ENCODE results near the gene AGBL3.

Gene AGBL3

GRCh38 chr7:135154734-135155133, 168.4 kb downstream of the AGBL3 start:
- DNase-seq (ENCODE audit: low read depth) = no peak
- no peak overlapping the region for H3K4me3 ChIP-seq (ENCODE audit: low read depth, low read length)
- TF ChIP-seq MAX (IDR thresholded peaks at IDR 0.05; ENCODE audit: low read depth, low read length) (no peak), POLR2A (IDR thresholded peaks at IDR 0.05; ENCODE audit: extremely low read depth, insufficient read length) (no peak), MYC (IDR thresholded peaks at IDR 0.05; ENCODE audit: low read depth, low read length) (no peak)
- TF ChIP-seq, protein P1, sequence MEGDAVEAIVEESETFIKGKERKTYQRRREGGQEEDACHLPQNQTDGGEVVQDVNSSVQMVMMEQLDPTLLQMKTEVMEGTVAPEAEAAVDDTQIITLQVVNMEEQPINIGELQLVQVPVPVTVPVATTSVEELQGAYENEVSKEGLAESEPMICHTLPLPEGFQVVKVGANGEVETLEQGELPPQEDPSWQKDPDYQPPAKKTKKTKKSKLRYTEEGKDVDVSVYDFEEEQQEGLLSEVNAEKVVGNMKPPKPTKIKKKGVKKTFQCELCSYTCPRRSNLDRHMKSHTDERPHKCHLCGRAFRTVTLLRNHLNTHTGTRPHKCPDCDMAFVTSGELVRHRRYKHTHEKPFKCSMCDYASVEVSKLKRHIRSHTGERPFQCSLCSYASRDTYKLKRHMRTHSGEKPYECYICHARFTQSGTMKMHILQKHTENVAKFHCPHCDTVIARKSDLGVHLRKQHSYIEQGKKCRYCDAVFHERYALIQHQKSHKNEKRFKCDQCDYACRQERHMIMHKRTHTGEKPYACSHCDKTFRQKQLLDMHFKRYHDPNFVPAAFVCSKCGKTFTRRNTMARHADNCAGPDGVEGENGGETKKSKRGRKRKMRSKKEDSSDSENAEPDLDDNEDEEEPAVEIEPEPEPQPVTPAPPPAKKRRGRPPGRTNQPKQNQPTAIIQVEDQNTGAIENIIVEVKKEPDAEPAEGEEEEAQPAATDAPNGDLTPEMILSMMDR (IDR thresholded peaks at IDR 0.05; ENCODE audit: low read depth, low read length) = no peak

GRCh38 chr7:135156290-135156689, 170.0 kb downstream of the AGBL3 start:
- DNase-seq (ENCODE audit: low read depth) = no peak
- TF ChIP-seq POLR2A (IDR thresholded peaks at IDR 0.05; ENCODE audit: extremely low read depth, insufficient read length) = no peak
- no peak for TF ChIP-seq MAX (IDR thresholded peaks at IDR 0.05; ENCODE audit: low read depth, low read length)
- TF ChIP-seq, protein P1 (IDR thresholded peaks at IDR 0.05; ENCODE audit: low read depth, low read length) = no peak
- no peak for TF ChIP-seq MYC (IDR thresholded peaks at IDR 0.05; ENCODE audit: low read depth, low read length)
- no peak overlapping the region for H3K4me3 ChIP-seq (ENCODE audit: low read depth, low read length)

- no peak for DNase-seq (ENCODE audit: low read depth)
- no peak overlapping the region for H3K4me3 ChIP-seq (ENCODE audit: low read depth, low read length)
- TF ChIP-seq MYC (IDR thresholded peaks at IDR 0.05; ENCODE audit: low read depth, low read length) = no peak
- TF ChIP-seq POLR2A (IDR thresholded peaks at IDR 0.05; ENCODE audit: extremely low read depth, insufficient read length) = no peak
- TF ChIP-seq, protein P1 (IDR thresholded peaks at IDR 0.05; ENCODE audit: low read depth, low read length) = no peak
- no peak for TF ChIP-seq MAX (IDR thresholded peaks at IDR 0.05; ENCODE audit: low read depth, low read length)
These were observed 171.9 kb downstream of the AGBL3 start for GRCh38 chr7:135158141-135158655.

DNA sequence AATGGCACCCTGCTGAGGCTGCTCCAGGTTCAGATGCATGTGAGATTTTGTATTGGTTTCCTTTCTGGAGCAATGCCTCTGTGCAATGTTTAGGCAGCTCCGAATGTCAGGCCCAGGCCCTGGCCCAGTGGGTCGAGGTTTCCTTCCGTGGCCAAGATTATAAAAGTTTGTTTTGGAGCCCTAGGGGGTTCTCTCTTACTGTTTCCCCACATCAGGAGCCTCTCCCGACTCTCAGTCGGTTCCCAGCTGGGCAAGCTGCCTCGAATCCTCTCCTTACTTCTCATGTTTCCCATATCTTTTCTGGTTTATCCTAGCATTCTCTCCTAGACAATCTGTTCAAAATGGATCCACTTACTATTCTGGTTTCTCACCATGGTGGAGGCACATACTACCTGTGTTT, 172.6 kb downstream of the AGBL3 start:
- no peak for TF ChIP-seq MAX (IDR thresholded peaks at IDR 0.05; ENCODE audit: low read depth, low read length)
- no peak for TF ChIP-seq MYC (IDR thresholded peaks at IDR 0.05; ENCODE audit: low read depth, low read length)
- TF ChIP-seq, protein P1 (IDR thresholded peaks at IDR 0.05; ENCODE audit: low read depth, low read length) = no peak
- TF ChIP-seq POLR2A (IDR thresholded peaks at IDR 0.05; ENCODE audit: extremely low read depth, insufficient read length) = no peak

GRCh38 chr7:135159359-135160085, 173.2 kb downstream of the AGBL3 start:
- TF ChIP-seq, protein P1 (IDR thresholded peaks at IDR 0.05; ENCODE audit: low read depth, low read length) = no peak
- no peak for TF ChIP-seq MYC (IDR thresholded peaks at IDR 0.05; ENCODE audit: low read depth, low read length)
- no peak for TF ChIP-seq MAX (IDR thresholded peaks at IDR 0.05; ENCODE audit: low read depth, low read length)
- TF ChIP-seq POLR2A (IDR thresholded peaks at IDR 0.05; ENCODE audit: extremely low read depth, insufficient read length) = no peak
- no peak for DNase-seq (ENCODE audit: low read depth)
- no peak overlapping the region for H3K4me3 ChIP-seq (ENCODE audit: low read depth, low read length)

More for the DNA sequence above, 172.6 kb downstream of the AGBL3 start:
- no peak overlapping the region for H3K4me3 ChIP-seq (ENCODE audit: low read depth, low read length)
- DNase-seq (ENCODE audit: low read depth) = no peak

Data from NB4 (cell line).